ENCODE data around the gene CNOT8. TPM values are rescaled to one million over a fixed set of nuclear protein-coding genes. Genes with fewer than 3 reads are reported as not detected.

The CNOT8 gene
- total and polyA plus RNA-seq, 2 of the 4 experiments (the other 2 are of a cell fraction) = 41.4 to 49.1 TPM

- Histone ChIP-seq H3K4me1 (ENCODE audit: control insufficient read depth, insufficient read depth, low read length) (no peaks in the 10 kb centered on the region), H3K27me3 (ENCODE audit: control insufficient read depth, insufficient read depth, low read length) (no peaks in the 10 kb centered on the region), H2BK120ac (ENCODE audit: low read depth, low read length) (no peak overlapping the region), H4K91ac (ENCODE audit: insufficient read depth, low read depth, low read length) (no peak overlapping the region), H4K5ac (ENCODE audit: low read depth, low read length) (no peak overlapping the region), H3K79me1 (ENCODE audit: low read depth in 1 of 2, low read length in 2 of 2) (no peaks in the 10 kb centered on the region), H2AK9ac (replicated peaks; ENCODE audit: low read depth, low read length, poor library complexity) (no peak overlapping the region), H2BK20ac (ENCODE audit: low read depth, low read length) (no peak overlapping the region), H2BK15ac (ENCODE audit: low read depth, low read length) (no peak overlapping the region), H3K4ac (ENCODE audit: low read depth, low read length) (no peak overlapping the region), H3K9me3 (ENCODE audit: control insufficient read depth, insufficient read depth, low read length) (no peaks in the 10 kb centered on the region), H2AFZ (replicated peaks; ENCODE audit: low read length, poor library complexity) (no peak overlapping the region), H3K4me2 (ENCODE audit: low read depth, low read length) (no peak overlapping the region), H2BK5ac (ENCODE audit: low read depth, low read length, poor library complexity, severe bottlenecking) (no peak overlapping the region), H4K20me1 (ENCODE audit: insufficient read depth, low read length) (no peaks in the 10 kb centered on the region), H3K36me3 (ENCODE audit: control insufficient read depth, insufficient read depth, low read length) (peaks cover 15% of the 10 kb centered on the region), H3K27ac (ENCODE audit: insufficient read depth, low read length) (no peak overlapping the region), H3K4me3 (ENCODE audit: insufficient read depth, low read depth, low read length) (no peak overlapping the region), H3K9ac (ENCODE audit: low read depth, low read length) (no peak overlapping the region), H3K56ac (ENCODE audit: extremely low read depth, insufficient read depth, low read length) (no peak overlapping the region), H3K14ac (replicated peaks; ENCODE audit: low read depth, low read length) (no peak overlapping the region), H2AK5ac (ENCODE audit: low read depth, low read length) (no peak overlapping the region), H3K23ac (ENCODE audit: low read depth, low read length) (no peak overlapping the region), H3K9me1 (ENCODE audit: insufficient read depth, low read length) (no peaks in the 10 kb centered on the region), H4K8ac (ENCODE audit: low read depth in 2 of 2, low read length in 2 of 2) (no peak overlapping the region), H3K18ac (ENCODE audit: low read depth, low read length) (no peak overlapping the region)
- TF ChIP-seq NFE2L2 (IDR thresholded peaks at IDR 0.05; ENCODE audit: low read depth, low read length) = no peak
- no peak for TF ChIP-seq CEBPB (IDR thresholded peaks at IDR 0.05; ENCODE audit: low read depth, low read length)
- no peak for TF ChIP-seq BHLHE40 (IDR thresholded peaks at IDR 0.05; ENCODE audit: low read depth, low read length)
- TF ChIP-seq ELK1 (IDR thresholded peaks at IDR 0.05; ENCODE audit: borderline replicate concordance, low read depth, low read length) = no peak
- TF ChIP-seq RFX5 (IDR thresholded peaks at IDR 0.05; ENCODE audit: low read depth, low read length) = no peak
- no peak for TF ChIP-seq RAD21 (IDR thresholded peaks at IDR 0.05; ENCODE audit: low read length)
- TF ChIP-seq USF2 (IDR thresholded peaks at IDR 0.05; ENCODE audit: low read depth, low read length) = no peak
- no peak for TF ChIP-seq CHD1 (IDR thresholded peaks at IDR 0.05; ENCODE audit: low read depth, low read length)
- TF ChIP-seq MXI1 (IDR thresholded peaks at IDR 0.05; ENCODE audit: borderline replicate concordance, low read depth, low read length) = no peak
- TF ChIP-seq MAFK (IDR thresholded peaks at IDR 0.05; ENCODE audit: low read depth, low read length) = no peak
- TF ChIP-seq RCOR1 (IDR thresholded peaks at IDR 0.05; ENCODE audit: insufficient replicate concordance, low read length) = no peak
- TF ChIP-seq MAZ (IDR thresholded peaks at IDR 0.05; ENCODE audit: borderline replicate concordance, low read depth, low read length) = no peak
- TF ChIP-seq POLR2A (IDR thresholded peaks at IDR 0.05; ENCODE audit: low read depth, low read length) = no peak
- TF ChIP-seq CTCF (conservative IDR thresholded peaks at IDR 0.05; ENCODE audit: low read depth, low read length) = no peak
- no peak for TF ChIP-seq FOS (IDR thresholded peaks at IDR 0.05; ENCODE audit: low read depth, low read length)
- in situ Hi-C loops (cut with MboI; ENCODE audit: low sequenced_read_pairs) (no loop called here), intact Hi-C loops (cut with micrococcal nuclease) (loop anchor here (5.0 kb wide), 1 partner anchor 50 kb away; no protein-coding TSS in a partner anchor), dilution Hi-C loops (cut with HindIII; ENCODE audit: low sequenced_read_pairs, unreplicated experiment) (no loop called here)
- no CpG with 5 or more reads among the region's 4 CpGs for WGBS, 2 experiments (ENCODE audit: extremely low coverage in 2 of 2, insufficient read length in 1 of 2)
- CTCF ChIA-PET = interaction anchor here (2.1 kb wide), 1 partner anchor 11 kb away, joined by 5 read pairs; no protein-coding TSS in a partner anchor
- DNase-seq (no peak), ATAC-seq (ENCODE audit: low read depth) (no peak)
- POLR2A ChIA-PET (ENCODE audit: unreplicated experiment) = no interaction called here
- BruUV-seq (replicated peaks) = no TSS peak
These were observed 59.3 kb downstream of the CNOT8 start for GRCh38 chr5:154917757-154918156.

Data from IMR-90 (cell line).